Measurements from ENCODE around the gene ATP8B1. TPM values are rescaled to one million over a fixed set of nuclear protein-coding genes. Genes with fewer than 3 reads are reported as not detected.

The ATP8B1 gene
- total RNA-seq, 1 experiment from 2014 or later = 1.4 TPM

GRCh38 chr18:57715671-57716070, 87.4 kb downstream of the ATP8B1 start:
- intact Hi-C loops (cut with micrococcal nuclease) = loop anchor here (10.0 kb wide), 1 partner anchor 129 kb away; no protein-coding TSS in a partner anchor
- H3K9me3 Mint-ChIP-seq (ENCODE audit: unreplicated experiment) = peaks cover 15% of the 10 kb centered on the region
- no peak for TF ChIP-seq CTCF (IDR thresholded peaks at IDR 0.05; ENCODE audit: unreplicated experiment)
- H3K36me3 Mint-ChIP-seq (ENCODE audit: insufficient read depth, unreplicated experiment) = peaks cover 5% of the 10 kb centered on the region
- peaks cover 18% of the 10 kb centered on the region for H3K4me1 Mint-ChIP-seq (ENCODE audit: insufficient read depth, unreplicated experiment)
- ChIA-PET POLR2A (interaction anchor here (1.6 kb wide), 1 partner anchor 36 kb away, joined by 3 read pairs; no protein-coding TSS in a partner anchor), CTCF (interaction anchor here (0.6 to 1.1 kb wide), 3 partner anchors 113 to 466 kb away, joined by 3 to 5 read pairs (median 3); no protein-coding TSS in a partner anchor)
- no peak overlapping the region for H3K4me3 Mint-ChIP-seq (ENCODE audit: unreplicated experiment)
- no peaks in the 10 kb centered on the region for H3K27me3 Mint-ChIP-seq (ENCODE audit: insufficient read depth, unreplicated experiment)
- DNase-seq (ENCODE audit: unreplicated experiment) = no peak
- H3K27ac Mint-ChIP-seq (ENCODE audit: low read depth, unreplicated experiment) = no peak overlapping the region
- BruUV-seq (replicated peaks) = no TSS peak

DNA sequence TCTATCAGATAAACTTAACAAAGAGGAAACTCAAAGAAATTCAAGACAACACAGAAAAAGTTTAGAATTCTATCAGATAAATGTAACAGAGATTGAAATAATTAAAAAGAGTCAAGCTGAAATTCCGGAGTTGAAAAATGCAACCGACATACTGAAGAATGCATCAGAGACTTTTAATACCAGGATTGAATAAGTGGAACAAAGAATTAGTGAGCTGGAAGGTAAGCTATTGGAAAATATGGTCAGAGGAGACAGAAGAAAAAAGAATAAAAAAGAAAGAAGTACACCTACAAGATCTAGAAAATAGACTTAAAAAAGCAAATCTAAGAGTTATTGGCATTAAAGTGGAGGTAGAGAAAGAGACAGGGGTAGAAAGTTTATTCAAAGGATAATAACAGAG, 88.0 kb downstream of the ATP8B1 start:
- intact Hi-C loops (cut with micrococcal nuclease) = loop anchor here (10.0 kb wide), 1 partner anchor 130 kb away; no protein-coding TSS in a partner anchor
- ChIA-PET POLR2A (interaction anchor here (1.6 kb wide), 1 partner anchor 37 kb away, joined by 3 read pairs; no protein-coding TSS in a partner anchor), CTCF (interaction anchor here (1.4 kb wide), 1 partner anchor 167 kb away, joined by 5 read pairs; no protein-coding TSS in a partner anchor)
- TF ChIP-seq CTCF (IDR thresholded peaks at IDR 0.05; ENCODE audit: unreplicated experiment) = no peak
- Mint-ChIP-seq H3K4me3 (ENCODE audit: unreplicated experiment) (no peak overlapping the region), H3K36me3 (ENCODE audit: insufficient read depth, unreplicated experiment) (peaks cover 5% of the 10 kb centered on the region), H3K4me1 (ENCODE audit: insufficient read depth, unreplicated experiment) (peaks cover 18% of the 10 kb centered on the region), H3K27ac (ENCODE audit: low read depth, unreplicated experiment) (no peak overlapping the region), H3K27me3 (ENCODE audit: insufficient read depth, unreplicated experiment) (no peaks in the 10 kb centered on the region), H3K9me3 (ENCODE audit: unreplicated experiment) (peaks cover 15% of the 10 kb centered on the region)
- DNase-seq (ENCODE audit: unreplicated experiment) = no peak
- no TSS peak for BruUV-seq (replicated peaks)

- Mint-ChIP-seq H3K27me3 (ENCODE audit: insufficient read depth, unreplicated experiment) (no peaks in the 10 kb centered on the region), H3K36me3 (ENCODE audit: insufficient read depth, unreplicated experiment) (peaks cover 5% of the 10 kb centered on the region), H3K9me3 (ENCODE audit: unreplicated experiment) (peaks cover 5% of the 10 kb centered on the region), H3K27ac (ENCODE audit: low read depth, unreplicated experiment) (no peak overlapping the region), H3K4me1 (ENCODE audit: insufficient read depth, unreplicated experiment) (peaks cover 15% of the 10 kb centered on the region), H3K4me3 (ENCODE audit: unreplicated experiment) (no peak overlapping the region)
- no peak for DNase-seq (ENCODE audit: unreplicated experiment)
- no peak for TF ChIP-seq CTCF (IDR thresholded peaks at IDR 0.05; ENCODE audit: unreplicated experiment)
- ChIA-PET POLR2A (no interaction called here), CTCF (no interaction called here)
- no TSS peak for BruUV-seq (replicated peaks)
- intact Hi-C loops (cut with micrococcal nuclease) = loop anchor here (10.0 kb wide), 1 partner anchor 135 kb away; no protein-coding TSS in a partner anchor
These were observed 92.9 kb downstream of the ATP8B1 start for GRCh38 chr18:57710226-57710625.

DNA sequence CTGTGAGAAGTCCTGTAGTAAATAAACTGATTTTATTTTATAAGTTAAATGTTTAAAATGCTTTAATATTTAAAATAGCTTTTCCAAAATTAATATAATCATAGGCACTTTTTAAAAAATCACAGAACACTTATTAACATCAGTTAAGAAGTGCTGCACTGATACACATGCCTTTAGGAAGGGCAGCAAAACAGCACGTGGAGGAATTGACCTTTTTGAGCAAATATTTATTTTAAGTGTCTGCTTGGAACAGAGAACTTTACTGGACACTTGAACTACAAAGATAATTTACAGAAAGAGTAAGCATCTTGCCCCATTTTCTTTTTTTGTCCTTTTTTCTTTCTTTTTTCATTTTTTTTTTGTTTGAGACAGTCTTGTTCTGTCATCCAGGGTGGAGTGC, 93.8 kb downstream of the ATP8B1 start:
- no peaks in the 10 kb centered on the region for H3K36me3 Mint-ChIP-seq (ENCODE audit: insufficient read depth, unreplicated experiment)

More for the DNA sequence above, 93.8 kb downstream of the ATP8B1 start:
- intact Hi-C loops (cut with micrococcal nuclease) = no loop called here
- Mint-ChIP-seq H3K9me3 (ENCODE audit: unreplicated experiment) (no peaks in the 10 kb centered on the region), H3K27ac (ENCODE audit: low read depth, unreplicated experiment) (no peak overlapping the region), H3K4me1 (ENCODE audit: insufficient read depth, unreplicated experiment) (peaks cover 12% of the 10 kb centered on the region), H3K27me3 (ENCODE audit: insufficient read depth, unreplicated experiment) (no peaks in the 10 kb centered on the region), H3K4me3 (ENCODE audit: unreplicated experiment) (no peak overlapping the region)
- TF ChIP-seq CTCF (IDR thresholded peaks at IDR 0.05; ENCODE audit: unreplicated experiment) = no peak
- DNase-seq (ENCODE audit: unreplicated experiment) = no peak
- ChIA-PET POLR2A (no interaction called here), CTCF (interaction anchor here (1.0 kb wide), 1 partner anchor 50 kb away, joined by 3 read pairs; no protein-coding TSS in a partner anchor)
- no TSS peak for BruUV-seq (replicated peaks)
